ENCODE results near the gene SLC4A1AP. TPM values are rescaled to one million over a fixed set of nuclear protein-coding genes. Genes with fewer than 3 reads are reported as not detected.

The SLC4A1AP gene
- total and polyA plus RNA-seq, 2 experiments from 2014 or later: 24.3 to 29.2 TPM

DNA sequence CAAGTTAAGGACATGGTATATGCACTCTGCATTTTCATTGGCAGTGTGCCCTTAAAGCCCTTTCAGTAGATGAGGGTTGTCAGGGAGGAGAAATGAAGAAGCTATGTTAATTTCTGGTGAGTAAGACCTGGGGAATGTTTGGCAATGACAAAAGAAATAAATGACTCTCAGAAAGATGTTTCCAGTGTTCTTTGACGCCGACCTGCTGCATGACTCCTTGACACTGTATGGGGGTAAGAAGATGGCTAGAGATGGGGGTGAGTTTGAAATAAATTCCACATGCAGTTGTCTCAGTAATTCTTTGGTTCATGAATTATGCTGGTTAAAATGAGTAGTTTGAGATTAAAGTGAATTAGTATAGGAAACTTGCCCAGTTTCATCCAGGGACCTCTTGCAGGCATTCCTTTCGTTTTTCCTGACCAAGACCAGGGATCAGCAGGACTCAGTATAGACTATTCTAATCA is 40.7 kb upstream of the SLC4A1AP start:
- Mint-ChIP-seq H3K27ac (peak overlapping the region; percentile 13), H3K36me3 (ENCODE audit: low read depth) (peaks cover 31% of the 10 kb centered on the region), H3K27me3 (ENCODE audit: insufficient read depth, low read depth, poor library complexity) (peaks cover 1% of the 10 kb centered on the region), H3K9me3 (no peaks in the 10 kb centered on the region; the same call in 2 of the 3 replicates), H3K4me1 (peaks cover 10% of the 10 kb centered on the region; the same call in 2 of the 3 replicates), H3K4me3 (no peak overlapping the region)
- no peak overlapping the region for H3K4me3 ChIP-seq
- no peaks in the 10 kb centered on the region for H3K9me2 ChIP-seq (ENCODE audit: insufficient read depth)
- H3K79me2 ChIP-seq (replicated peaks; ENCODE audit: insufficient read depth): no peaks in the 10 kb centered on the region
- H3K4me2 ChIP-seq: no peak overlapping the region
- ATAC-seq (peak; percentile 42; the same call in 1 of the 3 replicates), DNase-seq (ENCODE audit: low spot score) (peak; percentile 51)
- no peak overlapping the region for H3K27ac ChIP-seq (ENCODE audit: low read depth)
- H2AFZ ChIP-seq: no peak overlapping the region
- peaks cover 8% of the 10 kb centered on the region for H3K4me1 ChIP-seq (ENCODE audit: insufficient read depth)
- H4K20me1 ChIP-seq (replicated peaks; ENCODE audit: insufficient read depth): 0 out of 2 replicates have a peak, but pooled peaks cover 5% of the 10 kb centered on the region
- H3F3A ChIP-seq (replicated peaks; ENCODE audit: low read depth): no peaks in the 10 kb centered on the region; the same call in 1 of the 2 replicates
- no peaks in the 10 kb centered on the region for H3K27me3 ChIP-seq (ENCODE audit: insufficient read depth)
- no peak for TF ChIP-seq EZH2 (IDR thresholded peaks at IDR 0.05; ENCODE audit: low read depth, unreplicated experiment)
- TF ChIP-seq POLR2AphosphoS5 (IDR thresholded peaks at IDR 0.05; ENCODE audit: low read depth): no peak
- TF ChIP-seq, protein P1, sequence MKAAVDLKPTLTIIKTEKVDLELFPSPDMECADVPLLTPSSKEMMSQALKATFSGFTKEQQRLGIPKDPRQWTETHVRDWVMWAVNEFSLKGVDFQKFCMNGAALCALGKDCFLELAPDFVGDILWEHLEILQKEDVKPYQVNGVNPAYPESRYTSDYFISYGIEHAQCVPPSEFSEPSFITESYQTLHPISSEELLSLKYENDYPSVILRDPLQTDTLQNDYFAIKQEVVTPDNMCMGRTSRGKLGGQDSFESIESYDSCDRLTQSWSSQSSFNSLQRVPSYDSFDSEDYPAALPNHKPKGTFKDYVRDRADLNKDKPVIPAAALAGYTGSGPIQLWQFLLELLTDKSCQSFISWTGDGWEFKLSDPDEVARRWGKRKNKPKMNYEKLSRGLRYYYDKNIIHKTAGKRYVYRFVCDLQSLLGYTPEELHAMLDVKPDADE (IDR thresholded peaks at IDR 0.05): no peak
- TF ChIP-seq, protein P2, sequence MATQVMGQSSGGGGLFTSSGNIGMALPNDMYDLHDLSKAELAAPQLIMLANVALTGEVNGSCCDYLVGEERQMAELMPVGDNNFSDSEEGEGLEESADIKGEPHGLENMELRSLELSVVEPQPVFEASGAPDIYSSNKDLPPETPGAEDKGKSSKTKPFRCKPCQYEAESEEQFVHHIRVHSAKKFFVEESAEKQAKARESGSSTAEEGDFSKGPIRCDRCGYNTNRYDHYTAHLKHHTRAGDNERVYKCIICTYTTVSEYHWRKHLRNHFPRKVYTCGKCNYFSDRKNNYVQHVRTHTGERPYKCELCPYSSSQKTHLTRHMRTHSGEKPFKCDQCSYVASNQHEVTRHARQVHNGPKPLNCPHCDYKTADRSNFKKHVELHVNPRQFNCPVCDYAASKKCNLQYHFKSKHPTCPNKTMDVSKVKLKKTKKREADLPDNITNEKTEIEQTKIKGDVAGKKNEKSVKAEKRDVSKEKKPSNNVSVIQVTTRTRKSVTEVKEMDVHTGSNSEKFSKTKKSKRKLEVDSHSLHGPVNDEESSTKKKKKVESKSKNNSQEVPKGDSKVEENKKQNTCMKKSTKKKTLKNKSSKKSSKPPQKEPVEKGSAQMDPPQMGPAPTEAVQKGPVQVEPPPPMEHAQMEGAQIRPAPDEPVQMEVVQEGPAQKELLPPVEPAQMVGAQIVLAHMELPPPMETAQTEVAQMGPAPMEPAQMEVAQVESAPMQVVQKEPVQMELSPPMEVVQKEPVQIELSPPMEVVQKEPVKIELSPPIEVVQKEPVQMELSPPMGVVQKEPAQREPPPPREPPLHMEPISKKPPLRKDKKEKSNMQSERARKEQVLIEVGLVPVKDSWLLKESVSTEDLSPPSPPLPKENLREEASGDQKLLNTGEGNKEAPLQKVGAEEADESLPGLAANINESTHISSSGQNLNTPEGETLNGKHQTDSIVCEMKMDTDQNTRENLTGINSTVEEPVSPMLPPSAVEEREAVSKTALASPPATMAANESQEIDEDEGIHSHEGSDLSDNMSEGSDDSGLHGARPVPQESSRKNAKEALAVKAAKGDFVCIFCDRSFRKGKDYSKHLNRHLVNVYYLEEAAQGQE (IDR thresholded peaks at IDR 0.05; ENCODE audit: unreplicated experiment): no peak
- TF ChIP-seq EZH2phosphoT487 (IDR thresholded peaks at IDR 0.05; ENCODE audit: unreplicated experiment): no peak
- no peak for TF ChIP-seq JUNB (IDR thresholded peaks at IDR 0.05; ENCODE audit: unreplicated experiment)
- TF ChIP-seq, protein P3, sequence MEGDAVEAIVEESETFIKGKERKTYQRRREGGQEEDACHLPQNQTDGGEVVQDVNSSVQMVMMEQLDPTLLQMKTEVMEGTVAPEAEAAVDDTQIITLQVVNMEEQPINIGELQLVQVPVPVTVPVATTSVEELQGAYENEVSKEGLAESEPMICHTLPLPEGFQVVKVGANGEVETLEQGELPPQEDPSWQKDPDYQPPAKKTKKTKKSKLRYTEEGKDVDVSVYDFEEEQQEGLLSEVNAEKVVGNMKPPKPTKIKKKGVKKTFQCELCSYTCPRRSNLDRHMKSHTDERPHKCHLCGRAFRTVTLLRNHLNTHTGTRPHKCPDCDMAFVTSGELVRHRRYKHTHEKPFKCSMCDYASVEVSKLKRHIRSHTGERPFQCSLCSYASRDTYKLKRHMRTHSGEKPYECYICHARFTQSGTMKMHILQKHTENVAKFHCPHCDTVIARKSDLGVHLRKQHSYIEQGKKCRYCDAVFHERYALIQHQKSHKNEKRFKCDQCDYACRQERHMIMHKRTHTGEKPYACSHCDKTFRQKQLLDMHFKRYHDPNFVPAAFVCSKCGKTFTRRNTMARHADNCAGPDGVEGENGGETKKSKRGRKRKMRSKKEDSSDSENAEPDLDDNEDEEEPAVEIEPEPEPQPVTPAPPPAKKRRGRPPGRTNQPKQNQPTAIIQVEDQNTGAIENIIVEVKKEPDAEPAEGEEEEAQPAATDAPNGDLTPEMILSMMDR (conservative IDR thresholded peaks at IDR 0.05; ENCODE audit: low read depth in 2 of 2): no peak
- TF ChIP-seq, protein P4, sequence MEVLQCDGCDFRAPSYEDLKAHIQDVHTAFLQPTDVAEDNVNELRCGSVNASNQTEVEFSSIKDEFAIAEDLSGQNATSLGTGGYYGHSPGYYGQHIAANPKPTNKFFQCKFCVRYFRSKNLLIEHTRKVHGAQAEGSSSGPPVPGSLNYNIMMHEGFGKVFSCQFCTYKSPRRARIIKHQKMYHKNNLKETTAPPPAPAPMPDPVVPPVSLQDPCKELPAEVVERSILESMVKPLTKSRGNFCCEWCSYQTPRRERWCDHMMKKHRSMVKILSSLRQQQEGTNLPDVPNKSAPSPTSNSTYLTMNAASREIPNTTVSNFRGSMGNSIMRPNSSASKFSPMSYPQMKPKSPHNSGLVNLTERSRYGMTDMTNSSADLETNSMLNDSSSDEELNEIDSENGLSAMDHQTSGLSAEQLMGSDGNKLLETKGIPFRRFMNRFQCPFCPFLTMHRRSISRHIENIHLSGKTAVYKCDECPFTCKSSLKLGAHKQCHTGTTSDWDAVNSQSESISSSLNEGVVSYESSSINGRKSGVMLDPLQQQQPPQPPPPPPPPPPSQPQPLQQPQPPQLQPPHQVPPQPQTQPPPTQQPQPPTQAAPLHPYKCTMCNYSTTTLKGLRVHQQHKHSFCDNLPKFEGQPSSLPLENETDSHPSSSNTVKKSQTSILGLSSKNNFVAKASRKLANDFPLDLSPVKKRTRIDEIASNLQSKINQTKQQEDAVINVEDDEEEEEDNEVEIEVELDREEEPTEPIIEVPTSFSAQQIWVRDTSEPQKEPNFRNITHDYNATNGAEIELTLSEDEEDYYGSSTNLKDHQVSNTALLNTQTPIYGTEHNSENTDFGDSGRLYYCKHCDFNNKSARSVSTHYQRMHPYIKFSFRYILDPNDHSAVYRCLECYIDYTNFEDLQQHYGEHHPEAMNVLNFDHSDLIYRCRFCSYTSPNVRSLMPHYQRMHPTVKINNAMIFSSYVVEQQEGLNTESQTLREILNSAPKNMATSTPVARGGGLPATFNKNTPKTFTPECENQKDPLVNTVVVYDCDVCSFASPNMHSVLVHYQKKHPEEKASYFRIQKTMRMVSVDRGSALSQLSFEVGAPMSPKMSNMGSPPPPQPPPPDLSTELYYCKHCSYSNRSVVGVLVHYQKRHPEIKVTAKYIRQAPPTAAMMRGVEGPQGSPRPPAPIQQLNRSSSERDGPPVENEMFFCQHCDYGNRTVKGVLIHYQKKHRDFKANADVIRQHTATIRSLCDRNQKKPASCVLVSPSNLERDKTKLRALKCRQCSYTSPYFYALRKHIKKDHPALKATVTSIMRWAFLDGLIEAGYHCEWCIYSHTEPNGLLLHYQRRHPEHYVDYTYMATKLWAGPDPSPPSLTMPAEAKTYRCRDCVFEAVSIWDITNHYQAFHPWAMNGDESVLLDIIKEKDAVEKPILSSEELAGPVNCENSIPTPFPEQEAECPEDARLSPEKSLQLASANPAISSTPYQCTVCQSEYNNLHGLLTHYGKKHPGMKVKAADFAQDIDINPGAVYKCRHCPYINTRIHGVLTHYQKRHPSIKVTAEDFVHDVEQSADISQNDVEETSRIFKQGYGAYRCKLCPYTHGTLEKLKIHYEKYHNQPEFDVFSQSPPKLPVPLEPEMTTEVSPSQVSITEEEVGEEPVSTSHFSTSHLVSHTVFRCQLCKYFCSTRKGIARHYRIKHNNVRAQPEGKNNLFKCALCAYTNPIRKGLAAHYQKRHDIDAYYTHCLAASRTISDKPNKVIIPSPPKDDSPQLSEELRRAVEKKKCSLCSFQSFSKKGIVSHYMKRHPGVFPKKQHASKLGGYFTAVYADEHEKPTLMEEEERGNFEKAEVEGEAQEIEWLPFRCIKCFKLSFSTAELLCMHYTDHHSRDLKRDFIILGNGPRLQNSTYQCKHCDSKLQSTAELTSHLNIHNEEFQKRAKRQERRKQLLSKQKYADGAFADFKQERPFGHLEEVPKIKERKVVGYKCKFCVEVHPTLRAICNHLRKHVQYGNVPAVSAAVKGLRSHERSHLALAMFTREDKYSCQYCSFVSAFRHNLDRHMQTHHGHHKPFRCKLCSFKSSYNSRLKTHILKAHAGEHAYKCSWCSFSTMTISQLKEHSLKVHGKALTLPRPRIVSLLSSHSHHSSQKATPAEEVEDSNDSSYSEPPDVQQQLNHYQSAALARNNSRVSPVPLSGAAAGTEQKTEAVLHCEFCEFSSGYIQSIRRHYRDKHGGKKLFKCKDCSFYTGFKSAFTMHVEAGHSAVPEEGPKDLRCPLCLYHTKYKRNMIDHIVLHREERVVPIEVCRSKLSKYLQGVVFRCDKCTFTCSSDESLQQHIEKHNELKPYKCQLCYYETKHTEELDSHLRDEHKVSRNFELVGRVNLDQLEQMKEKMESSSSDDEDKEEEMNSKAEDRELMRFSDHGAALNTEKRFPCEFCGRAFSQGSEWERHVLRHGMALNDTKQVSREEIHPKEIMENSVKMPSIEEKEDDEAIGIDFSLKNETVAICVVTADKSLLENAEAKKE (CRISPR knock-in tag; IDR thresholded peaks at IDR 0.05): no peak
- TF ChIP-seq STAT1 (IDR thresholded peaks at IDR 0.05; ENCODE audit: unreplicated experiment): no peak
- TF ChIP-seq ZNF114 (CRISPR knock-in tag; IDR thresholded peaks at IDR 0.05): no peak
- TF ChIP-seq CREB1 (CRISPR knock-in tag; IDR thresholded peaks at IDR 0.05; ENCODE audit: low read depth): no peak
- TF ChIP-seq ZNF331 (CRISPR knock-in tag; IDR thresholded peaks at IDR 0.05; ENCODE audit: low read depth): no peak
- TF ChIP-seq NANOG (IDR thresholded peaks at IDR 0.05; ENCODE audit: borderline replicate concordance): no peak
- H3K36me3 ChIP-seq (ENCODE audit: insufficient read depth): peaks cover 8% of the 10 kb centered on the region; the same call in 1 of the 2 replicates

All from GM23338 (cell line).